UCSD-AML1 (cell line): Measurements from ENCODE around the gene MAP1LC3B.
"Not testable (repeated sequence)": the region's sequence is repeated elsewhere in the genome, so short reads cannot be mapped to it uniquely, and the experiment has no call there.

Experiments used
- DNase-seq: peaks from one replicate; lab custom pipeline; 2025; ENCODE audit not compliant: unreplicated experiment; lab: John Stamatoyannopoulos, UW

MAP1LC3B gene

GRCh38 chr16:87360862-87361610 lies 31.1 kb upstream of the MAP1LC3B start:
- DNase-seq: no peak

DNA sequence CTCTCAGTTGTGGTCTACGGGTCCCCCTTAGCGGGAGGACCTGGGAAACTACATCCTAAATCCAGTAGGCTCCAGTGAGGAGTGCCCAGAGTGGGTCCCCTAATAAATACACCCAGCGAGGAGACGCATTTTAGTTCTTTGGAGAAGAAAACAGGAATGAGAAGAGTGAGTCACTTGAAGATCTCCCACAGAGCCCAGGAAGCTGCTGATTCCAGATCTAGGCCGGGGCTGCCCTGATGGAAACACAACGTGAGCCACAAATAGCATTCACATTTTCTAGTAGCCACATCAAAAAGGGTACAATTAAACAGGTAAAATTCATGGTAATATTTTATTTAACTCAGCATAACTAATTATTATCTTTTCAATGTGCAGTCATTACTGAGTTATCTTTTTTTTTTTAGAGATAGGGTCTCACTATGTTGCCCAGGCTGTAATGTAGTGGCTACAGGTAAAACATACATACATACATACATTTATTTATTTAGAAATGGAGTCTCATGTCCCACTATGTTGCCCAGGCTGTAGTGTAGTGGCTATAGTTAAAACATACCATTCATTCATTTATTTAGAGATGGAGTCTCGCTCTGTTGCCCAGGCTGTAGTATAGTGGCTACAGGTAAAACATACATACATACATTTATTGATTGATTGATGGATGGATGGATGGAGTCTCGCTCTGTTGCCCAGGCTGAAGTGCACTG lies 30.1 kb upstream of the MAP1LC3B start:
- no peak for DNase-seq

DNA sequence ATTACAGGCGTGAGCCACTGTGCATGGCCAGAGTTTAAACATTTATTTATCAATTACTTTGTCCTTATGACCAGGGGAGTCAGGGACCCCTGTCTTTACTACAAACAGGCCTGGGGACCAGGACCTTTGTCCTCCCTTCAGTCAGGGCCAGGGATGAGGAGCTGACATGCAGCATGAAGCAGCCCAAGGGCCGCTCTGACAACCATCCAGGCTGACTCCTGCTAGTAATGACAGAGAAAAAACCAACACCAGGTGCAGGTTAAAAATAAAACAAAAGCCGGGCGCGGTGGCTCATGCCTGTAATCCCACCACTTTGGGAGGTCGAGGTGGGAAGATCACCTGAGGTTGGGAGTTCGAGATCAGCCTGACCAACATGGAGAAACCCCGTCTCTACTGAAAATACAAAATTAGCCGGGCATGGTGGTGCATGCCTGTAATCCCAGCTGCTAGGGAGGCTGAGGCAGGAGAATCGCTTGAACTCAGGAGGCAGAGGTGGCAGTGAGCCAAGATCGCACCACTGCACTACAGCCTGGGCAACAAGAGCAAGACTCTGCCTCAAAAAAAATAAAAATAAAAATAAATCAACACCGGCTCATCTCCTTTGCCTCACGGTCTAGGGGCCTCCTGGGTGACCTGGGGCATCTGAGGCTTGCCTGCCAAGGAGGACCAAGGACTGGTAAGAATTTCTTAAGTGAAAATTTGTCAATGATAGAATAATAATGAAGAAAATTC lies 29.1 kb upstream of the MAP1LC3B start:
- DNase-seq: not testable (repeated sequence)

GRCh38 chr16:87363771-87364455 lies 28.2 kb upstream of the MAP1LC3B start:
- DNase-seq: no peak

- DNase-seq: no peak
These were observed 27.0 kb upstream of the MAP1LC3B start for GRCh38 chr16:87365021-87365713.

DNA sequence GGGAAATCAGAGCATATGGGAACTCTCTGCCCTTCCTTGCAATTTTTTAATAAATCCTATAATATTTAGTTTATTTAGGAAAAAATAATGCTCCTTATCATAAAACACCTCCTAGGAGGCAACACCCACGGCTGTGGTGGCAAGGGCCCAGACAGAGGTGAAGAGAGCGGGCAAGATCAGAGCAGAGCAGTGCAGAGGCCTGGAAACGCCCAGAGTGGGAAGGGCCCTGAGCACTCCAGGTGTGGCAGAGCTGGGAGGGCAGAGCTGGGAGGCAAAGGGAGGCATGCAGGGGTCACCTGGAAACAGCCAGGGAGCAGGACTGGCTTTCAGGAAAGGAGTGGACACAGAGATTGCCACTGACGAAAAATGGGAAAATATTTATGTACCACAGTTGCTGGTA lies 25.8 kb upstream of the MAP1LC3B start:
- no peak for DNase-seq

DNA sequence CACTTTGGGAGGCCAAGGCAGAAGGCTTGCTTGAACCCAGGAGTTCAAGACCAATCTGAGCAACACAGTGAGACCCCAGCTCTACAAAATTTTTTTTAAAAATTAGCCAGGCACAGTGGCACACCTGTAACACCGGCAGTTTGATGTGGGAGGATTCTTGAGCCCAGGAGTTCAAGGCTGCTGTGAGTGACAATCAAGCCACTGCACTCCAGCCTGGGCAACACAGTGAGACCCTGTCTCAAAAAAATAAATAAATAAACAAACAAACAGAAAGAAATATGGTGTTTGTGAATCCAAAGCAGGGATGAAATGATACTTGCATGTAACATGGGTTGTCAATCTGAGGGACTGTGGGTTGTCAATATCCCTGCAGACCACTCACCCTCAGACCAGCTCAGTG lies 25.2 kb upstream of the MAP1LC3B start:
- no peak for DNase-seq

GRCh38 chr16:87367529-87367928 lies 24.6 kb upstream of the MAP1LC3B start:
- DNase-seq: no peak

DNA sequence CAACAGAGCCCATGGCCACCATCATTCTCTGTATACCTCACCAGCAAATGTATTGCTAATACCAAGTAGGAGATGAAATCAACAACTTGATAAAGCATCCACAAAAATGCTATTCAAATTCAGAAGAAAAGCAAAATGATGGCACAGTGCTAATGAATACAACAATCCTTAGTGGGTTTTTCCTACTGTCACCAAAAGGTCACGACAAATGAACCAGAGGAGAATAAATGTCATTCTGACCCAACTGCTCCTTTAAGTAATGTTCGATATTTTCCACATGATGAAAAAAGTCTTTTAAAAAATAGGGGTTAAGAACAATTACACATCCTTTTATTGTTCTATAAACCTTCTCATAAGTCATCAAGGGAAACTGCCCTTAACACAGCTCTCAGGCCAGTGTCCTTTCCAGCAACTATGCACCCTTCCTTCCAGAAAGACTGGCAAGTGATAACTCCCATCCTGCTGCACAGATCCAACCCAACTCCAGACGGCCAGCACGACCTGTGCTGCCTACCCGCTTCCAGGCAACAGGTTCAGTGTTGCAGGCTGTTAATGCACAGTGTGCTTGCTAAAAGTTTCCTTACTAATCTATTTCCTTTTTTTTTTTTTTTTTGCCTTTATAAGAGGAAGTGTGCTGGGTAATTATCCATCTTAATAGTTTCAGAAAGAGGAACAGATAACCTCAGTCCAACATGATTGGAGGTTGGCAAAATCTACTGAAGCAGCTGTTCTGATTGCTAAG lies 23.9 kb upstream of the MAP1LC3B start:
- DNase-seq: no peak

GRCh38 chr16:87369117-87369765 lies 22.9 kb upstream of the MAP1LC3B start:
- DNase-seq: no peak

DNA sequence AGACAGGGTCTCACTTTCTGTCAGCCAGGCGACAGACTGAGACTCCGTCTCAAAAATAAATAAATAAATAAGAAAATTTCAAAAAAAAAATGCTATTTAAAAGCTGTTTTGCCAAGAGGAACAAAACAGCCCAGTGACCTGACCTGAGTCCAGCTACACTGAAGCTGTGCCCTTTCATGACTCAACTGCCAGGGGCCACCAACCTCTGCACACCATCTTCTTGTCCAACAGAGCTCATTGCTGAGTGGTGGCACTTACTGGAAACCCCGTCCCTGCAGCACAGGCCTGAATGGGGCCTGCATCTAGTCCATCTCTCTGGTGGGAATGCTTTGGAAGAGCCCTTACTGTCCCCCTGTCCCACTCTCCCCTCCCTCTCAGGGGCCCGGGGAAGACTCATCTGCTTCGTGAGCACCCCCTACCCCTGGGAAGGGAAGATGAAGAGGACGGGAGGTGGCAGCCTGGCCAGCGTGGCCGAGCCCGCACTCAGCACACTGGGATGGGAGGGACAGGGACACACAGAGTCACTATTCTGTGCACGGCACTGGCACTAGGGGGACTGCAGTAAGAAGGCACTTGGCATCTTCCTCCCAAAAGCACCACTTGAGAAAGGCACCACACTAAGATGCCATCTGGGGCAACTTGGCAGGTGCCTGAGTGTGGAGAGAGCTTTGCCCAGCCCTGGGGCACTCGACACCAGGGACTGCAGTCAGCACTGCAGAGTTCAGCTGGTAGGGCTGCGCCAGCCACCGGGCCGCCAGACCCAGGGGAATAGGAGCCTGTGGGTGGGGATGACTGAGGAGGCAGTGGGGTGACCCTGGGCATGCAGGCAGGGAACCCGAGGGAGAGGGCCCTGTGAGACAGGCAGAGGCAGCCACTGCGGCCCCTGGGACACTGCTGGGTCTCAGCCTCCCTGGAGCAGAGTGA lies 22.1 kb upstream of the MAP1LC3B start:
- DNase-seq: no peak

DNA sequence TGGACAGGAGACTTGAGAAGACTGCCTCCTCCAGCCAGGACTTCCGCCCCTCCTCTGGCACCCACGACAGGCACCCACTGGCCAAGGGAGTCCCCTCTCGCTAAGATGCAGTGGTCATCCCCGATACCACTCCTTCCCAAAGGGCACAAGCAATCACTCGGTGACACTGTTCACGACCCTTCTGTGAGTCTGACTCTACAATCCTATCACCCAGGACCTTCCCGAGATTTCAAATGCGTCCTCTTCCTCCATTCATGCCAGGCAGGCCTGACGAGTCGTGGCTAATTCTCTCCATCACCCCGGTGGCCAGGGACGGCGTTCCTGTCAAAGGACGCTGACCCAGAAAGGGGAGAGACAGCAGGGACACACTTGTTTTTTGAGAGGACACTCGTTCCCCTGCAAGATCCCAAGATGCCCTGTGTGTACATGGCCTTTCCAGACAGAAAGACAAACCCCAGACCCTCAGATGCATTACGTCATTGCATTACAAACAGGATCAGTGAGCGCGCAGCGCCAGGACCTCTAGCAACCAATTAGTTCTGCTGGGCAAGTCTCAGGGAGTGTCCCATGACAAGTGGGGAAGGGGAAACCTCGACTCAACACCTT lies 20.8 kb upstream of the MAP1LC3B start:
- no peak for DNase-seq

GRCh38 chr16:87372305-87372704 lies 19.8 kb upstream of the MAP1LC3B start:
- no peak for DNase-seq

DNA sequence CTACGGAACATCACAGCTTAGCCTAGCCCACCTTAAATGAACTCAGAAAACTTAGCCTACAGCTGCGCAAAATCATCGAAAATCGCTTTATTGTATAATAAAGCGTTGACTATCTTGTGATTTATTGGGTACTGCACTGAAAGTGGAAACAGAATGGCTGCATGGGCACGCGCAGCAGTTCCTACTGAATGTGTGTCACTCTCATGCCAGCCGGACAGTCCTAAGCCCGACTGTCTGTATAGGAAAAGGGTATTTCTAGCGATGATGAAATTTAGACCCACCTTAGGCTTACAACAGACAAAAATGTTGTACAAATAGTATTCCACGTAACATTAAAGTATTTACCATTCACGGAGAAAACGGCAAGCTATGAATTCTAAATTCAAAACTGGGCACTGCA lies 17.8 kb upstream of the MAP1LC3B start:
- no peak for DNase-seq

DNA sequence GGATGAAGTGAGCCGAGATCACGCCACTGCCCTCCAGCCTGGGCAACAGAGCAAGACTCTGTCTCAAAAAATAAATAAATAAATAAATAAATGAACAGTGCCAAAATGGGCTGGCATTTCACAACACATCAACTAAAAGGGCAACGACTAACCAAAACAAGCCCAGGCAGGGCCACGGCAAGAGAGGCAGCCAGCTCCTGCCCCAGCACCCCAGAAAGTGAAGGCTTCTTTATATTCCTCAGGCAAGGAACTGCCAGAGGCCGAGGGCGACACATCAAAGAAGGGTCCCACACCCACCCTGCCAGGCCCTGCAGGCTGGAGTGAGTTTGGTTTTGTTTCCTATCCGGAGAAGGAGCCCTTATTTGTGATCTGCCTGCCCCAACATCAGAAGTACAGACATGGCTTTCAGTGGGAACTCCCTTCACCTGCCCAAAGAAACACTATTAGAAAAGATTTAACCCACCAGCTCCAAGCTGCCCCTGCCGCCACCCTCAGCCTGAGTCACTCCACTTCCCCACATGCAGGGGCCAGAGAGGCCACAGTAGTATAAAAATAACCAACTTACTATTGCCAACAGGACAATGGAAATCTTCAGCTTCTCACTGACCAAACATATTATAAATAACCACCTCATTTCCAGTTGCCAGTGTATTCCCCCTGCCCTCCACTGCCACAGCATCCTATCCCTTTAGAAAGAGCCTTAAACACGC lies 16.6 kb upstream of the MAP1LC3B start:
- no peak for DNase-seq

DNA sequence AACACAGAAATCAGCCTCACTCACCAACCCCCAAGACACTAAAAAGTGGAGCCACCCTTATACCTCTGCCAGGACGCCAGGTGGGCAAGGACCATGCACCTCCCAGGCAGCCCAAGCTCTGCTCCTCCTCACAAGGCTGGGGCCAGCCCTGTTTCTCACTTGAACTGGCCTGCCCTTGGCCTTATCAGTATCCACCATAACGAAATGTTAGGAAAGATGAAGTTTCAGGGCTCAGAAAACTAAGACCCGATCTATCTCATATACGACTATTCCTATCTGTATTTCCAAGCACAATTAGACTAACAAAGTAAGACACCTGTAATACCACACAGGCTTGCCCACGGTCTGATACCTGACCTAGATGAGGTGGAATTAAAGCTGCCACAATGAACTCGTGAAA lies 15.5 kb upstream of the MAP1LC3B start:
- DNase-seq: no peak

GRCh38 chr16:87379312-87379752 lies 12.8 kb upstream of the MAP1LC3B start:
- DNase-seq: not testable (repeated sequence)
